ENCODE results near the gene ADRM1.

DNA sequence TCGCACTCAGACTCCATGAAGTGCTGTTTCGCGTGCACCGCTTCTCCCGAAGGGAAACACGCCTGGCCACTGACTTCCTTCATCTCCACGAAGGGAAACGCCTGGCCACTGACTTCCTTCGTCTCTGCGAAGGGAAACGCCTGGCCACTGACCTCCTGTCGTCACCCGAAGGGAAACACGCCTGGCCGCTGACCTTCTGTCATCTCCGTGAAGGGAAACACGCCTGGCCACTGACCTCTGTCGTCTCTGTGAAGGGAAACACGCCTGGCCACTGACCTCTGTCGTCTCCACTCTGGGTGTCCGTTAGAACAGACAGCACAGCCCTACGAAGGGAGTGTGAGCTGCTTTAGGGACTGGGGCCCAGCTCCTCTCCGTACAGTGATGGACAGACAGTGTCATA lies 17.1 kb upstream of the ADRM1 start:
- TF ChIP-seq CTCF (IDR thresholded peaks at IDR 0.05 in 8 of 11, conservative IDR thresholded peaks at IDR 0.05 in 3 of 11), result no peak
- peak; percentile 88 to 95 (median 92) for TF ChIP-seq POLR2AphosphoS5 (IDR thresholded peaks at IDR 0.05)
- no peak for TF ChIP-seq POLR2A (IDR thresholded peaks at IDR 0.05)

All from spleen (tissue), 7 donors.